OCI-LY3 (cell line): Measurements from ENCODE around the gene PPP1R3G.

Experiments
- EZH2phosphoT487 ChIP-seq: fragments of 200-600 bp; shearing (Covaris generic); IDR thresholded peaks from 2 replicates; pipeline ENCODE4 v1.6.1; 2018; ENCODE audit warnings: antibody characterized with exemption, mixed run types, low read depth
- TF ChIP-seq, protein P1 (sequence below): fragments of 200-600, 300-600 bp; sonication (generic); IDR thresholded peaks from 2 replicates; pipeline ENCODE4 v1.5.1; 2014; ENCODE audit warnings: antibody characterized with exemption, low read length, low read depth

DNA sequence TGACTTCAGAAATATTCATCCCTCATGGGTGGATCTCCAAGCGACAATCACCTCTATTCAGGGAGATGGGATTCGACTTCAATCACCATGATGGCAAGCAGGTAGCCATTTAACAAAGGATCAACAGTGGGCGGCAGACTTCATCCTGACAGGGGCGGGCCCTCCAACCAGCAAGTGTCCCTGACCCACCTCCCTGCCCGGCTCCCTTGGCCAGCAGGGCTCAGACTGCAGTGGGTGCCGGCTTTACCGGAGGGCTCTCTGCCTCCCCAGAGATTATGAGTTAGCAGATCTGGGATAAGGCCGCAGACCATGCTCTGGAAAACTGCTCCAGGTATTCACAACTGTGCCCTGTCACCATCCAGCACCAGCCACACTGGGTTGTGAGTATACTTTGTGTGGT, 39.4 kb downstream of the PPP1R3G start:
- TF ChIP-seq, protein P1, sequence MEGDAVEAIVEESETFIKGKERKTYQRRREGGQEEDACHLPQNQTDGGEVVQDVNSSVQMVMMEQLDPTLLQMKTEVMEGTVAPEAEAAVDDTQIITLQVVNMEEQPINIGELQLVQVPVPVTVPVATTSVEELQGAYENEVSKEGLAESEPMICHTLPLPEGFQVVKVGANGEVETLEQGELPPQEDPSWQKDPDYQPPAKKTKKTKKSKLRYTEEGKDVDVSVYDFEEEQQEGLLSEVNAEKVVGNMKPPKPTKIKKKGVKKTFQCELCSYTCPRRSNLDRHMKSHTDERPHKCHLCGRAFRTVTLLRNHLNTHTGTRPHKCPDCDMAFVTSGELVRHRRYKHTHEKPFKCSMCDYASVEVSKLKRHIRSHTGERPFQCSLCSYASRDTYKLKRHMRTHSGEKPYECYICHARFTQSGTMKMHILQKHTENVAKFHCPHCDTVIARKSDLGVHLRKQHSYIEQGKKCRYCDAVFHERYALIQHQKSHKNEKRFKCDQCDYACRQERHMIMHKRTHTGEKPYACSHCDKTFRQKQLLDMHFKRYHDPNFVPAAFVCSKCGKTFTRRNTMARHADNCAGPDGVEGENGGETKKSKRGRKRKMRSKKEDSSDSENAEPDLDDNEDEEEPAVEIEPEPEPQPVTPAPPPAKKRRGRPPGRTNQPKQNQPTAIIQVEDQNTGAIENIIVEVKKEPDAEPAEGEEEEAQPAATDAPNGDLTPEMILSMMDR: no peak
- TF ChIP-seq EZH2phosphoT487: no peak
